Karpas-422 (cell line): Measurements from ENCODE around the gene TNFAIP8. TPM values are rescaled to one million over a fixed set of nuclear protein-coding genes. Genes with fewer than 3 reads are reported as not detected.

Source experiments
- DNase-seq: peaks from one replicate; pipeline ENCODE4 v3.0.0-alpha.2; 2015
- H2AFZ ChIP-seq: fragments of 200-600 bp; sonication (generic); 2 replicates; pipeline ENCODE4 v1.6.1; 2014; ENCODE audit warnings: antibody characterized with exemption, low read length, mixed read lengths
- H3K27ac ChIP-seq: fragments of 200-600 bp; sonication (generic); 2 replicates; pipeline ENCODE4 v1.5.1; 2014; ENCODE audit warnings: mild to moderate bottlenecking, low read length, moderate library complexity
- H3K27me3 ChIP-seq: fragments of 200-600 bp; sonication (generic); 2 replicates; pipeline ENCODE4 v1.6.1; 2014; ENCODE audit warnings: low read length, mixed read lengths
- H3K36me3 ChIP-seq: fragments of 200-600 bp; sonication (generic); 2 replicates; pipeline ENCODE4 v1.6.1; 2014; ENCODE audit warnings: low read length, mixed read lengths; ENCODE audit not compliant: insufficient read depth
- H3K4me1 ChIP-seq: fragments of 200-600 bp; sonication (generic); 2 replicates; pipeline ENCODE4 v1.6.1; 2014; ENCODE audit warnings: mild to moderate bottlenecking, low read length, mixed read lengths
- H3K4me2 ChIP-seq: fragments of 200-600 bp; sonication (generic); 2 replicates; pipeline ENCODE4 v1.6.1; 2014; ENCODE audit warnings: low read length, low read depth, mild to moderate bottlenecking; ENCODE audit not compliant: poor library complexity, severe bottlenecking
- H3K4me3 ChIP-seq: fragments of 200-600 bp; sonication (generic); 2 replicates; pipeline ENCODE4 v1.5.1; 2014; ENCODE audit warnings: mild to moderate bottlenecking, antibody characterized with exemption, low read length, mixed read lengths
- H3K79me2 ChIP-seq: fragments of 200-600 bp; sonication (generic); 2 replicates; pipeline ENCODE4 v1.6.1; 2014; ENCODE audit warnings: mild to moderate bottlenecking, low read length, mixed read lengths
- H3K9ac ChIP-seq: fragments of 200-600 bp; sonication (generic); 2 replicates; pipeline ENCODE4 v1.6.0; 2014; ENCODE audit warnings: low read length
- H3K9me2 ChIP-seq: fragments of 200-600 bp; sonication (generic), shearing (Covaris generic); replicated peaks from 2 replicates; pipeline ENCODE4 v1.6.0; 2014; ENCODE audit warnings: mild to moderate bottlenecking, low read length, moderate library complexity; ENCODE audit not compliant: insufficient read depth
- H3K9me3 ChIP-seq: fragments of 300-700, 200-600 bp; sonication (generic); 2 replicates; pipeline ENCODE4 v1.6.1; 2014; ENCODE audit warnings: low read length, mixed read lengths
- H4K20me1 ChIP-seq: fragments of 200-600 bp; sonication (generic); 2 replicates; pipeline ENCODE4 v1.6.1; 2014; ENCODE audit warnings: mild to moderate bottlenecking, antibody characterized with exemption, low read length, low read depth; ENCODE audit not compliant: insufficient read depth
- total RNA-seq: library from RNA; depleted of rRNA; stranded (reverse); fragments of >200 nt; shearing (Covaris generic); gene quantifications from 2 replicates; pipeline ENCODE4 v1.2.3, GENCODE V29; 2014; ENCODE audit warnings: low replicate concordance

TNFAIP8 gene
- total RNA-seq, 1 experiment from 2014 or later: 58.7 TPM

GRCh38 chr5:119339344-119339743 is 16.5 kb upstream of the TNFAIP8 start:
- Histone ChIP-seq H3K27ac (no peak overlapping the region), H3K79me2 (0 out of 2 replicates have a peak, but pooled peaks cover 11% of the 10 kb centered on the region)
- no peak for DNase-seq

GRCh38 chr5:119339965-119340364 is 15.9 kb upstream of the TNFAIP8 start:
- Histone ChIP-seq H3K36me3 (peaks cover 12% of the 10 kb centered on the region; the same call in 1 of the 2 replicates), H3K9me2 (no peaks in the 10 kb centered on the region), H3K27me3 (no peaks in the 10 kb centered on the region), H3K79me2 (0 out of 2 replicates have a peak, but pooled peaks cover 12% of the 10 kb centered on the region), H3K4me3 (peak overlapping the region; percentile 48), H4K20me1 (peaks cover 9% of the 10 kb centered on the region; the same call in 1 of the 2 replicates), H3K4me2 (peak overlapping the region; percentile 75), H2AFZ (no peak overlapping the region), H3K4me1 (peaks cover 93% of the 10 kb centered on the region), H3K27ac (peak overlapping the region; percentile 91; the same call in 1 of the 2 replicates), H3K9me3 (no peaks in the 10 kb centered on the region; the same call in 1 of the 2 replicates), H3K9ac (peak overlapping the region; percentile 25; the same call in 1 of the 2 replicates)
- no peak for DNase-seq

More at GRCh38 chr5:119339344-119339743, 16.5 kb upstream of the TNFAIP8 start:
- Histone ChIP-seq H3K9ac (no peak overlapping the region), H3K27me3 (no peaks in the 10 kb centered on the region), H3K9me3 (no peaks in the 10 kb centered on the region; the same call in 1 of the 2 replicates), H4K20me1 (peaks cover 12% of the 10 kb centered on the region; the same call in 1 of the 2 replicates), H3K9me2 (no peaks in the 10 kb centered on the region), H3K4me1 (peaks cover 92% of the 10 kb centered on the region), H2AFZ (no peak overlapping the region), H3K4me3 (no peak overlapping the region), H3K4me2 (no peak overlapping the region), H3K36me3 (peaks cover 11% of the 10 kb centered on the region; the same call in 1 of the 2 replicates)

- peaks cover 12% of the 10 kb centered on the region; the same call in 1 of the 2 replicates for H3K36me3 ChIP-seq
- no peaks in the 10 kb centered on the region; the same call in 1 of the 2 replicates for H3K9me3 ChIP-seq
- H4K20me1 ChIP-seq: peaks cover 7% of the 10 kb centered on the region; the same call in 1 of the 2 replicates
- H3K79me2 ChIP-seq: 0 out of 2 replicates have a peak, but pooled peaks cover 12% of the 10 kb centered on the region
- peak; percentile 68 for DNase-seq
- H3K4me1 ChIP-seq: peaks cover 92% of the 10 kb centered on the region
- peak overlapping the region; percentile 91 for H3K27ac ChIP-seq
- no peak overlapping the region for H2AFZ ChIP-seq
- peak overlapping the region; percentile 48 for H3K4me3 ChIP-seq
- no peaks in the 10 kb centered on the region for H3K27me3 ChIP-seq
- peak overlapping the region; percentile 25 for H3K9ac ChIP-seq
- peak overlapping the region; percentile 75 for H3K4me2 ChIP-seq
- H3K9me2 ChIP-seq: no peaks in the 10 kb centered on the region
These were observed 15.1 kb upstream of the TNFAIP8 start for GRCh38 chr5:119340597-119341218.

GRCh38 chr5:119341452-119342349 is 14.1 kb upstream of the TNFAIP8 start:
- no peak overlapping the region for H2AFZ ChIP-seq
- H3K9ac ChIP-seq: peak overlapping the region; percentile 57
- H3K9me3 ChIP-seq: no peaks in the 10 kb centered on the region; the same call in 1 of the 2 replicates
- H3K4me1 ChIP-seq: peaks cover 92% of the 10 kb centered on the region
- no peaks in the 10 kb centered on the region for H3K27me3 ChIP-seq
- H3K27ac ChIP-seq: peak overlapping the region; percentile 91
- H3K36me3 ChIP-seq: peaks cover 12% of the 10 kb centered on the region; the same call in 1 of the 2 replicates
- peak overlapping the region; percentile 75 for H3K4me2 ChIP-seq
- peaks cover 7% of the 10 kb centered on the region; the same call in 1 of the 2 replicates for H4K20me1 ChIP-seq
- no peaks in the 10 kb centered on the region for H3K9me2 ChIP-seq
- peak overlapping the region; percentile 48 for H3K4me3 ChIP-seq
- H3K79me2 ChIP-seq: 0 out of 2 replicates have a peak, but pooled peaks cover 12% of the 10 kb centered on the region
- peak; percentile 88 for DNase-seq

GRCh38 chr5:119342406-119342805 is 13.4 kb upstream of the TNFAIP8 start:
- Histone ChIP-seq H3K4me3 (peak overlapping the region; percentile 48), H3K4me2 (peak overlapping the region; percentile 75), H3K27me3 (no peaks in the 10 kb centered on the region), H3K36me3 (peaks cover 12% of the 10 kb centered on the region; the same call in 1 of the 2 replicates), H3K9ac (peak overlapping the region; percentile 57), H3K9me2 (no peaks in the 10 kb centered on the region), H3K4me1 (peaks cover 92% of the 10 kb centered on the region), H3K79me2 (0 out of 2 replicates have a peak, but pooled peaks cover 12% of the 10 kb centered on the region), H4K20me1 (peaks cover 7% of the 10 kb centered on the region; the same call in 1 of the 2 replicates), H3K9me3 (no peaks in the 10 kb centered on the region; the same call in 1 of the 2 replicates), H2AFZ (no peak overlapping the region), H3K27ac (peak overlapping the region; percentile 91)
- no peak for DNase-seq

- Histone ChIP-seq H3K9ac (no peak overlapping the region), H3K79me2 (0 out of 2 replicates have a peak, but pooled peaks cover 12% of the 10 kb centered on the region), H3K27me3 (no peaks in the 10 kb centered on the region), H3K4me2 (no peak overlapping the region), H3K4me3 (no peak overlapping the region), H3K9me3 (no peaks in the 10 kb centered on the region; the same call in 1 of the 2 replicates), H3K4me1 (peaks cover 92% of the 10 kb centered on the region), H3K36me3 (peaks cover 12% of the 10 kb centered on the region; the same call in 1 of the 2 replicates), H4K20me1 (peaks cover 7% of the 10 kb centered on the region; the same call in 1 of the 2 replicates), H2AFZ (no peak overlapping the region), H3K9me2 (no peaks in the 10 kb centered on the region), H3K27ac (no peak overlapping the region)
- no peak for DNase-seq
These were observed 12.8 kb upstream of the TNFAIP8 start for GRCh38 chr5:119343052-119343451.

GRCh38 chr5:119343766-119344165 is 12.1 kb upstream of the TNFAIP8 start:
- 0 out of 2 replicates have a peak, but pooled peaks cover 12% of the 10 kb centered on the region for H3K79me2 ChIP-seq
- H3K27ac ChIP-seq: no peak overlapping the region
- H3K36me3 ChIP-seq: peaks cover 12% of the 10 kb centered on the region; the same call in 1 of the 2 replicates
- DNase-seq: no peak
- no peaks in the 10 kb centered on the region for H3K9me2 ChIP-seq
- H3K4me3 ChIP-seq: no peak overlapping the region
- no peaks in the 10 kb centered on the region; the same call in 1 of the 2 replicates for H3K9me3 ChIP-seq
- no peaks in the 10 kb centered on the region for H3K27me3 ChIP-seq
- no peak overlapping the region for H3K9ac ChIP-seq
- H3K4me1 ChIP-seq: peaks cover 92% of the 10 kb centered on the region
- peaks cover 7% of the 10 kb centered on the region; the same call in 1 of the 2 replicates for H4K20me1 ChIP-seq
- no peak overlapping the region for H2AFZ ChIP-seq
- no peak overlapping the region for H3K4me2 ChIP-seq
